IMR-90 (cell line): Measurements from ENCODE around the gene TRAPPC10.

Experiments
- CEBPB ChIP-seq: IDR thresholded peaks from 2 replicates; pipeline ENCODE4 v1.6.1; 2012; ENCODE audit warnings: low read depth, low read length, improper control_type of control experiment
- MAZ ChIP-seq: IDR thresholded peaks from 2 replicates; pipeline ENCODE4 v1.6.1; 2012; ENCODE audit warnings: low read depth, mild to moderate bottlenecking, low read length, improper control_type of control experiment, moderate library complexity, borderline replicate concordance
- POLR2A ChIP-seq: IDR thresholded peaks from 2 replicates; pipeline ENCODE4 v1.6.1; 2012; ENCODE audit warnings: mild to moderate bottlenecking, low read depth, low read length
- RCOR1 ChIP-seq: IDR thresholded peaks from 2 replicates; pipeline ENCODE4 v1.6.1; 2012; ENCODE audit warnings: mild to moderate bottlenecking, low read length, improper control_type of control experiment; ENCODE audit not compliant: insufficient replicate concordance
- RFX5 ChIP-seq: IDR thresholded peaks from 2 replicates; pipeline ENCODE4 v1.8.0; 2012; ENCODE audit warnings: low read depth, mild to moderate bottlenecking, low read length, moderate library complexity
- TF ChIP-seq, protein P1 (sequence below): conservative IDR thresholded peaks from 2 replicates; pipeline ENCODE4 v1.5.1; 2012; ENCODE audit warnings: mild to moderate bottlenecking, low read depth, low read length, improper control_type of control experiment
- TF ChIP-seq, protein P2 (sequence below): fragments of 150-350 bp; IDR thresholded peaks from 2 replicates; pipeline ENCODE4 v1.6.1; 2016; ENCODE audit warnings: low read depth, mild to moderate bottlenecking, low read length, moderate library complexity, borderline replicate concordance
- TF ChIP-seq, protein P3 (sequence below): fragments of 150-350 bp; IDR thresholded peaks from 2 replicates; pipeline ENCODE4 v1.6.1; 2017; ENCODE audit warnings: mild to moderate bottlenecking, antibody characterized with exemption, low read length, low read depth

DNA sequence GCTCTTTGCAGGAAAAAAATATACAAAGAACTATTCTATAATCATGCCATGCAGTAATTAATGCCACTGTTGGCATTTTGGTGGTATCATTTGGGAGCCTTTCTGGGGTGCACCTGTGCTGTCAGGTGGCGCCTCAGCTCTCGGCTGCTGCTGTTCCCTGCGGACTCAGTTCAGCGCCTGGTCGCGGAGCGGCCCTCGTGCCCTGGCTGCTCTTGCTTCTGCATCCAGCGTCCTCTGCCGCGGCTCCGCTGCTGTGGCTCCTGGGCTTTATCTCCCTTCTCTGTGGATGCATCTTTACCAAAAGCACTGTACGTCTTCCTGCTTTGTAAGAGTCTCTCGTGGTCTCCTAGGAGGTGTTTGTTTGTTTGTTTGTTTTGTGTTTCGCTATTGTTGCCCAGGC lies 60.0 kb downstream of the TRAPPC10 start:
- TF ChIP-seq, protein P1, sequence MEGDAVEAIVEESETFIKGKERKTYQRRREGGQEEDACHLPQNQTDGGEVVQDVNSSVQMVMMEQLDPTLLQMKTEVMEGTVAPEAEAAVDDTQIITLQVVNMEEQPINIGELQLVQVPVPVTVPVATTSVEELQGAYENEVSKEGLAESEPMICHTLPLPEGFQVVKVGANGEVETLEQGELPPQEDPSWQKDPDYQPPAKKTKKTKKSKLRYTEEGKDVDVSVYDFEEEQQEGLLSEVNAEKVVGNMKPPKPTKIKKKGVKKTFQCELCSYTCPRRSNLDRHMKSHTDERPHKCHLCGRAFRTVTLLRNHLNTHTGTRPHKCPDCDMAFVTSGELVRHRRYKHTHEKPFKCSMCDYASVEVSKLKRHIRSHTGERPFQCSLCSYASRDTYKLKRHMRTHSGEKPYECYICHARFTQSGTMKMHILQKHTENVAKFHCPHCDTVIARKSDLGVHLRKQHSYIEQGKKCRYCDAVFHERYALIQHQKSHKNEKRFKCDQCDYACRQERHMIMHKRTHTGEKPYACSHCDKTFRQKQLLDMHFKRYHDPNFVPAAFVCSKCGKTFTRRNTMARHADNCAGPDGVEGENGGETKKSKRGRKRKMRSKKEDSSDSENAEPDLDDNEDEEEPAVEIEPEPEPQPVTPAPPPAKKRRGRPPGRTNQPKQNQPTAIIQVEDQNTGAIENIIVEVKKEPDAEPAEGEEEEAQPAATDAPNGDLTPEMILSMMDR, result no peak
- TF ChIP-seq RFX5 (no peak), RCOR1 (no peak), MAZ (no peak), CEBPB (no peak), POLR2A (no peak)
- TF ChIP-seq, protein P2, sequence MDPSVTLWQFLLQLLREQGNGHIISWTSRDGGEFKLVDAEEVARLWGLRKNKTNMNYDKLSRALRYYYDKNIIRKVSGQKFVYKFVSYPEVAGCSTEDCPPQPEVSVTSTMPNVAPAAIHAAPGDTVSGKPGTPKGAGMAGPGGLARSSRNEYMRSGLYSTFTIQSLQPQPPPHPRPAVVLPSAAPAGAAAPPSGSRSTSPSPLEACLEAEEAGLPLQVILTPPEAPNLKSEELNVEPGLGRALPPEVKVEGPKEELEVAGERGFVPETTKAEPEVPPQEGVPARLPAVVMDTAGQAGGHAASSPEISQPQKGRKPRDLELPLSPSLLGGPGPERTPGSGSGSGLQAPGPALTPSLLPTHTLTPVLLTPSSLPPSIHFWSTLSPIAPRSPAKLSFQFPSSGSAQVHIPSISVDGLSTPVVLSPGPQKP, result no peak
- TF ChIP-seq, protein P3, sequence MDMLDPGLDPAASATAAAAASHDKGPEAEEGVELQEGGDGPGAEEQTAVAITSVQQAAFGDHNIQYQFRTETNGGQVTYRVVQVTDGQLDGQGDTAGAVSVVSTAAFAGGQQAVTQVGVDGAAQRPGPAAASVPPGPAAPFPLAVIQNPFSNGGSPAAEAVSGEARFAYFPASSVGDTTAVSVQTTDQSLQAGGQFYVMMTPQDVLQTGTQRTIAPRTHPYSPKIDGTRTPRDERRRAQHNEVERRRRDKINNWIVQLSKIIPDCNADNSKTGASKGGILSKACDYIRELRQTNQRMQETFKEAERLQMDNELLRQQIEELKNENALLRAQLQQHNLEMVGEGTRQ, result no peak
